ENCODE data around the gene RPS2.
"Not testable (repeated sequence)": the region's sequence is repeated elsewhere in the genome, so short reads cannot be mapped to it uniquely, and the experiment has no call there.

RPS2 gene

GRCh38 chr16:1942810-1943726, 21.6 kb downstream of the RPS2 start, which contains the start of gene MSRB1:
TSS of gene MSRB1 (minus strand) at chr16:1943199. CDS start at chr16:1943156, 43 bp downstream.
- peak; percentile 98 for DNase-seq (ENCODE audit: low read depth in 1 of 2, low spot score in 1 of 2)

- no peak for DNase-seq (ENCODE audit: low read depth in 1 of 2, low spot score in 1 of 2)
These were observed 22.4 kb downstream of the RPS2 start for GRCh38 chr16:1942047-1942809.

- no peak for DNase-seq (ENCODE audit: low read depth in 1 of 2, low spot score in 1 of 2)
These were observed 23.2 kb downstream of the RPS2 start for GRCh38 chr16:1941162-1942046.

- DNase-seq (ENCODE audit: low read depth in 1 of 2, low spot score in 1 of 2), result no peak
These were observed 24.1 kb downstream of the RPS2 start for GRCh38 chr16:1940273-1941161.

- DNase-seq (ENCODE audit: low read depth in 1 of 2, low spot score in 1 of 2), result not testable (repeated sequence)
These were observed 24.8 kb downstream of the RPS2 start for GRCh38 chr16:1939833-1940232.

GRCh38 chr16:1938910-1939309, 25.7 kb downstream of the RPS2 start:
- DNase-seq (ENCODE audit: low read depth in 1 of 2, low spot score in 1 of 2), result no peak

- DNase-seq (ENCODE audit: low read depth in 1 of 2, low spot score in 1 of 2), result no peak
These were observed 26.3 kb downstream of the RPS2 start for GRCh38 chr16:1938316-1938715.

- no peak for DNase-seq (ENCODE audit: low read depth in 1 of 2, low spot score in 1 of 2)
These were observed 27.6 kb downstream of the RPS2 start for GRCh38 chr16:1936945-1937479.

- no peak for DNase-seq (ENCODE audit: low read depth in 1 of 2, low spot score in 1 of 2)
These were observed 31.4 kb downstream of the RPS2 start for GRCh38 chr16:1933097-1933661.

GRCh38 chr16:1932050-1933028, 32.3 kb downstream of the RPS2 start:
- no peak for DNase-seq (ENCODE audit: low read depth in 1 of 2, low spot score in 1 of 2)

- DNase-seq (ENCODE audit: low read depth in 1 of 2, low spot score in 1 of 2), result no peak
These were observed 34.3 kb downstream of the RPS2 start for GRCh38 chr16:1930338-1930720.

- DNase-seq (ENCODE audit: low read depth in 1 of 2, low spot score in 1 of 2), result peak; percentile 90 to 94
These were observed 34.9 kb downstream of the RPS2 start for GRCh38 chr16:1929578-1930337.

- DNase-seq (ENCODE audit: low read depth in 1 of 2, low spot score in 1 of 2), result no peak
These were observed 35.5 kb downstream of the RPS2 start for GRCh38 chr16:1929105-1929504.

- DNase-seq (ENCODE audit: low read depth in 1 of 2, low spot score in 1 of 2), result no peak
These were observed 38.4 kb downstream of the RPS2 start for GRCh38 chr16:1926271-1926670.

- DNase-seq (ENCODE audit: low read depth in 1 of 2, low spot score in 1 of 2), result no peak
These were observed 40.5 kb downstream of the RPS2 start for GRCh38 chr16:1924095-1924494.

GRCh38 chr16:1923299-1924034, 41.2 kb downstream of the RPS2 start:
- no peak for DNase-seq (ENCODE audit: low read depth in 1 of 2, low spot score in 1 of 2)

- DNase-seq (ENCODE audit: low read depth in 1 of 2, low spot score in 1 of 2), result no peak
These were observed 42.3 kb downstream of the RPS2 start for GRCh38 chr16:1922357-1922756.
